ENCODE data around the gene SUCNR1. TPM values are rescaled to one million over a fixed set of nuclear protein-coding genes. Genes with fewer than 3 reads are reported as not detected.
"Not testable (repeated sequence)": the region's sequence is repeated elsewhere in the genome, so short reads cannot be mapped to it uniquely, and the experiment has no call there.

Gene SUCNR1
- total and polyA plus RNA-seq, 4 donors = 0.16 to 2.5 (median 1.1) TPM

DNA sequence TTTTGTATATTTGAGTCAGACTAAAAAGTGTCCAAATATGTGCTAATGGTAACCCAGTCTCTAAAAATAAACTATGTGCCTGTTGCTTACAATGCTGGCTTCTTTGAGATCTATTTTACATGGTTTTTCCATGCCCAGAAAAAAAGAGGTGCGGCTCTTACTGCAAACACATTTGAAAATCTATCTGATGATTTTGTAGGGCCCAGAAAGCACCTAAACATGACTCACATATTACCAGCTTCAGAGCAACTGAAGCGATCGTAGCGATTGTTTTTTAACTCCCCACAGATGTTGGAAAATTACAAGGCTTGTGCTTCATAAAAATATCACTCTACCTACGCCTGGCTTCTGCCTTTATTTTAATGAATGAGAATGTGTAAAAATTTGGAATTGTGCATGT lies 53.5 kb downstream of the SUCNR1 start:
- 91 to 97% methylated on average over 5 of the region's 5 CpGs for WGBS, 2 donors
- Histone ChIP-seq H3K4me3 (no peak overlapping the region), H3K27me3 (ENCODE audit: control insufficient read depth in 3 of 3, insufficient read depth in 3 of 3, low read length in 2 of 3) (no peaks in the 10 kb centered on the region), H3K9ac (ENCODE audit: insufficient read depth in 1 of 2, low read length in 2 of 2) (no peak overlapping the region), H3K4me1 (ENCODE audit: control insufficient read depth in 5 of 5, insufficient read depth in 5 of 5, low read length in 5 of 5) (no peaks in the 10 kb centered on the region), H3K27ac (ENCODE audit: low read depth in 1 of 2, low read length in 1 of 2) (no peak overlapping the region), H3K9me3 (ENCODE audit: control insufficient read depth in 4 of 4, insufficient read depth in 3 of 4, low read length in 3 of 4) (no peaks in the 10 kb centered on the region), H3K36me3 (ENCODE audit: control insufficient read depth in 4 of 4, insufficient read depth in 4 of 4, low read length in 4 of 4) (no peaks in the 10 kb centered on the region)
- TF ChIP-seq, protein P1, sequence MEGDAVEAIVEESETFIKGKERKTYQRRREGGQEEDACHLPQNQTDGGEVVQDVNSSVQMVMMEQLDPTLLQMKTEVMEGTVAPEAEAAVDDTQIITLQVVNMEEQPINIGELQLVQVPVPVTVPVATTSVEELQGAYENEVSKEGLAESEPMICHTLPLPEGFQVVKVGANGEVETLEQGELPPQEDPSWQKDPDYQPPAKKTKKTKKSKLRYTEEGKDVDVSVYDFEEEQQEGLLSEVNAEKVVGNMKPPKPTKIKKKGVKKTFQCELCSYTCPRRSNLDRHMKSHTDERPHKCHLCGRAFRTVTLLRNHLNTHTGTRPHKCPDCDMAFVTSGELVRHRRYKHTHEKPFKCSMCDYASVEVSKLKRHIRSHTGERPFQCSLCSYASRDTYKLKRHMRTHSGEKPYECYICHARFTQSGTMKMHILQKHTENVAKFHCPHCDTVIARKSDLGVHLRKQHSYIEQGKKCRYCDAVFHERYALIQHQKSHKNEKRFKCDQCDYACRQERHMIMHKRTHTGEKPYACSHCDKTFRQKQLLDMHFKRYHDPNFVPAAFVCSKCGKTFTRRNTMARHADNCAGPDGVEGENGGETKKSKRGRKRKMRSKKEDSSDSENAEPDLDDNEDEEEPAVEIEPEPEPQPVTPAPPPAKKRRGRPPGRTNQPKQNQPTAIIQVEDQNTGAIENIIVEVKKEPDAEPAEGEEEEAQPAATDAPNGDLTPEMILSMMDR (IDR thresholded peaks at IDR 0.05; ENCODE audit: control extremely low read depth, extremely low read depth) = no peak
- no peak for DNase-seq
- no peak for ATAC-seq (ENCODE audit: insufficient read depth, low FRiP score)

DNA sequence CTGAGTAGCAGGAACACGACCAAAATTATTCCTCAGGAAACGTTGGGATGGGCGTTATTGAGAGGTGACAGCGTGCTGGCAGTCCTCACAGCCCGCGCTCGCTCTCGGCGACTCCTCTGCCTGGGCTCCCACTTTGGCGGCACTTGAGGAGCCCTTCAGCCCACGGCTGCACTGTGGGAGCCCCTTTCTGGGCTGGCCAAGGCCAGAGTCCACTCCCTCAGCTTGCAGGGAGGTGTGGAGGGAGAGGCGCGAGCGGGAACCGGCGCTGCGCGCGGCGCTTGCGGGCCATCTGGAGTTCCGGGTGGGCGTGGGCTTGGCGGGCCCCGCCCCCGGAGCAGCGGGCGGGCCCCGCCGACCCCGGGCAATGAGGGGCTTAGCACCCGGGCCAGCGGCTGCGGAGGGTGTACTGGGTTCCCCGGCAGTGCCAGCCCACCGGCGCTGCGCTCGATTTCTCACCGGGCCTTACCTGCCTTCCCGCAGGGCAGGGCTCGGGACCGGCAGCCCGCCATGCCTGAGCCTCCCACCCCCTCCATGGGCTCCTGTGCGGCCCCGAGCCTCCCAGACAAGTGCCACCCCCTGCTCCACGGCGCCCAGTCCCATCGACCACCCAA lies 54.6 kb downstream of the SUCNR1 start:
- WGBS, 2 donors = 89 to 94% methylated on average over 35 to 49 of the region's 49 CpGs
- not testable (repeated sequence) for H3K36me3 ChIP-seq (ENCODE audit: control insufficient read depth in 4 of 4, insufficient read depth in 4 of 4, low read length in 4 of 4); H3K27me3 ChIP-seq (ENCODE audit: control insufficient read depth in 3 of 3, insufficient read depth in 3 of 3, low read length in 2 of 3); H3K27ac ChIP-seq (ENCODE audit: low read depth in 1 of 2, low read length in 1 of 2); DNase-seq; H3K9ac ChIP-seq (ENCODE audit: insufficient read depth in 1 of 2, low read length in 2 of 2); ATAC-seq (ENCODE audit: insufficient read depth, low FRiP score); H3K4me3 ChIP-seq; H3K4me1 ChIP-seq (ENCODE audit: control insufficient read depth in 5 of 5, insufficient read depth in 5 of 5, low read length in 5 of 5); H3K9me3 ChIP-seq (ENCODE audit: control insufficient read depth in 4 of 4, insufficient read depth in 3 of 4, low read length in 3 of 4)

DNA sequence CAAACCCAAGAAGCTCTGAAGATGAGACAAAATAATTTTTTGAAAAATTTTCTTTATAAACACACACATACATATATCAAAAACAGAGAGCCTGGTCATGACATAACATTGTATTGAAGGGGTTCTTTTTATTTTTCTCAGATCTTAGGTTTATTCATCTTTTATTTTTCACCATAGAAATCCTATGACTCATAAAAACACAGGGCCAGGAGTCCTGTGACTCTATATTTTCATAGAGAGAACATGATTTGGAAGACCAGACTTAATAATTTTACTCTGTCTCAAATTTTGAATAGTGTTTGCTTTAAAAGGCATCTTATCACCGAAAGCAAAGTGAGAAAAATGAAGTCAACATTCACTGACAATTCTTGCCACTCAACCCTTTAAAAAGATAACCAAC lies 57.7 kb downstream of the SUCNR1 start:
- Histone ChIP-seq H3K4me1 (ENCODE audit: control insufficient read depth in 5 of 5, insufficient read depth in 5 of 5, low read length in 5 of 5) (no peaks in the 10 kb centered on the region), H3K4me3 (no peak overlapping the region), H3K27ac (ENCODE audit: low read depth in 1 of 2, low read length in 1 of 2) (no peak overlapping the region), H3K36me3 (ENCODE audit: control insufficient read depth in 4 of 4, insufficient read depth in 4 of 4, low read length in 4 of 4) (no peaks in the 10 kb centered on the region), H3K9me3 (ENCODE audit: control insufficient read depth in 4 of 4, insufficient read depth in 3 of 4, low read length in 3 of 4) (no peaks in the 10 kb centered on the region), H3K9ac (ENCODE audit: insufficient read depth in 1 of 2, low read length in 2 of 2) (no peak overlapping the region), H3K27me3 (ENCODE audit: control insufficient read depth in 3 of 3, insufficient read depth in 3 of 3, low read length in 2 of 3) (no peaks in the 10 kb centered on the region)
- DNase-seq (no peak), ATAC-seq (ENCODE audit: insufficient read depth, low FRiP score) (no peak)
- TF ChIP-seq, protein P1 (IDR thresholded peaks at IDR 0.05; ENCODE audit: control extremely low read depth, extremely low read depth) = no peak
- WGBS, 2 donors = 84 to 94% methylated on average over 1 of the region's 1 CpG

DNA sequence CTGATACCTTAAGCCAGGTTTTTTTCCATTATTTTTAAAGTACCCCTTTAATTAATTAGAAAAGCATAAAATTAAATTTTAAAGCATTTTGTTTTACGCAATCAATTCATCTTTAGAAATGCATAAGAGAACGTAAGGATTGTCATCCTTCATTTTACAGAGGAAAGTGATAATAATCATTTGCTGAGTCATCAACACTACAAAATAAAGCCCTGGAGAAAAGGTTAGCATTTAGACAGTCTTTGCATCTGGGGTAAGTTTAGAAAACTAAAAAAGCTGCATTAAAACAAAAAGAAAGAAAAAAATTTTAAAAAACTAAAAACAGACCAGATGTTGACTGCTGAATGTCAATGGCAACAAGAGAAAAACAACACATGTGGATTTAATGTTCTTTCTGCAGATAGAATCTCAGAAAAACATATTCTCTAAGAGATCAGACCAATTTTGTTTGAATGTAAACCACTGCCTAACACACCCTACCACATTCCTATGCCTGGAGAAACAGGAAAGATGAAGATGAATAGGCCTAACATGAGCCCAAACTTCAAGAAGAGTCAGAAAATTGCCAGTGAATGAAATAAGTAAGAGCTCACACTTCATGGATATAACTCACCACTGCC lies 59.9 kb downstream of the SUCNR1 start:
- Histone ChIP-seq H3K36me3 (ENCODE audit: control insufficient read depth in 4 of 4, insufficient read depth in 4 of 4, low read length in 4 of 4) (no peaks in the 10 kb centered on the region), H3K9me3 (ENCODE audit: control insufficient read depth in 4 of 4, insufficient read depth in 3 of 4, low read length in 3 of 4) (no peaks in the 10 kb centered on the region), H3K27me3 (ENCODE audit: control insufficient read depth in 3 of 3, insufficient read depth in 3 of 3, low read length in 2 of 3) (no peaks in the 10 kb centered on the region), H3K27ac (ENCODE audit: low read depth in 1 of 2, low read length in 1 of 2) (no peak overlapping the region), H3K4me1 (ENCODE audit: control insufficient read depth in 5 of 5, insufficient read depth in 5 of 5, low read length in 5 of 5) (no peaks in the 10 kb centered on the region), H3K9ac (ENCODE audit: insufficient read depth in 1 of 2, low read length in 2 of 2) (no peak overlapping the region), H3K4me3 (no peak overlapping the region)
- no peak for ATAC-seq (ENCODE audit: insufficient read depth, low FRiP score)
- TF ChIP-seq, protein P1 (IDR thresholded peaks at IDR 0.05; ENCODE audit: control extremely low read depth, extremely low read depth) = no peak
- no peak for DNase-seq
- WGBS, 2 donors = 42 to 87% methylated on average over 2 of the region's 2 CpGs

Other genes with a start within 250 kb of the SUCNR1 start
- gene AADACL2, start 139.7 kb upstream of the SUCNR1 start, total RNA-seq = not detected
- gene AADACL2, start 139.7 kb upstream of the SUCNR1 start, polyA plus RNA-seq = under 1 TPM in 1 of 2 donors, not detected in 1; 0.14 TPM
- 10 to 100 TPM in 1 of 2 donors, 1 to 10 TPM in 1; 9.2 to 33.3 TPM for gene AADAC, start 59.5 kb upstream of the SUCNR1 start, total RNA-seq
- 1 to 10 TPM; 4.4 to 7.3 TPM for gene AADAC, start 59.5 kb upstream of the SUCNR1 start, polyA plus RNA-seq